Stimulated activated CD8-positive, alpha-beta memory T cell treated with anti-CD3 and anti-CD28 coated beads, Interleukin-15, amount 100 ng/mL, for 4 hours (primary cell): ENCODE results near the gene A3GALT2.

Experiments used
- DNase-seq, 2 donors: peaks; one replicate each; pipeline ENCODE4 v3.0.0-alpha.2; 2020; ENCODE audit warnings: low read depth in 2 of 2

A3GALT2 gene

DNA sequence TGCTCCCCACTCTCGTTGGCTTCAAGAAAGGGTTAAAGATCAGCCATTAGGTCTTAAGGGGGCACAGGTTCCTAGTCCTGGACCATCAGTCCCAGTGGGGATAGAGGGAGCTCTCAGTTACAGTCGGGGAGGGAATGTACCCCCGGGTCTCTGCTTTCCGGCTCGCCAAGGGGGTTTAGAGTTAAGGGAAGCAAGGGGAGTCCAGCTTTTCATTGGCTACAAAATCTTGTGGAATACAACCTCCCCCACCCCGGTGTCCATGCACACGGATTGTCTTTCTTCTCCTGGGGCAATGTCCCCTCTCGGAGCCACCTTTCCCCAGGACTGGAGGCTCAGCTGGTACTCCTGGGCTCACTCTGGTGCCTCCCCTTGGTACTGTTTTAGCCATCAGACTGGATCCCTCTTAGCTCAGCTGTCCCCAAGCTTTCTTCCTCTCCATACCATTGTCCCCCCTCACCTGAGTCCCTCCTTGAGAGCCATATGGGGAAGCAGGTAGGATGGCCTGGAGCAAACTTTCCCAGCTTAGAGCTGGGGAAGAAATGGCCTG is at the start of gene A3GALT2:
A3GALT2 (minus strand) TSS at position 480 of the 547 bp plus-strand sequence; CDS start at position 480, 0 bp downstream.
- DNase-seq: no peak

DNA sequence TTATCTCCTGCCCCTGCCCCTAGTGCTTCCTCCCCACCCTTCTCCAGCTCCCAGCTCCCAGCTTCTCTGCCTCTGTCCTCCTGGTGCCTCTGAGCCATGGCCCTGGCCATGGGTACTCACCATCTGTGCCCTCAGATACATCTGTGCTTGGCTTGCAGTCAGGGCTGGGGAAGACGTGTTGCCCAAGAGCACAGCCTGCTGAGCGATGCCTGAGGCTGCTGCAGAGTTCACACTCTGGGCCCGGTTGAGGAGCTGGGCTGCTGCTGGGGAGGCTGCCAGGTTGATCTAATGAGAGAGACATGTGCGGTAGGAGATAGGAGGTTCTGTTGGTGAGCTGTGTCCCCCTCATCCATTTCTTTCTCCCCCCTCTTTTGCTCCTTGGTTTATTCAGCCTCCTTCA is 49.4 kb upstream of the A3GALT2 start:
- DNase-seq: no peak

DNA sequence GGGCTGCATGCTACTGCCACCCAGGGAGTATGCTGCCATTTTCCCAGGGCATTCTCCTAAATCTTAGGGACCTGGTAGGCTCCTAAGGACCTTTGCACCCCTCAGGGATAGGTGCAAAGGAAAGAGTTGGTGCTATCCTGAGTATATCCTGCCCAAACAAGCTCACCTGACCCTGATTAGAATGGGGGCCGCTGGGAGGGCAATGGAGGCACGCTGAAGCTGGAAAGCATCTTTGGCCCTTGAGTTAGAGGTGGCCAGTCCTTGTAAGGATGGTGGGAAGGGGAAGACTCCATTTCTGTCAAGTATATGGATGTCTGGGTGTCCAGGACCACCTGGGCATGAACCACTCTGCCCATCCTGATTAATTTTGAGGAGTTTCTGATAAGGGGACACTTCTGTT is 48.9 kb upstream of the A3GALT2 start:
- no peak for DNase-seq

DNA sequence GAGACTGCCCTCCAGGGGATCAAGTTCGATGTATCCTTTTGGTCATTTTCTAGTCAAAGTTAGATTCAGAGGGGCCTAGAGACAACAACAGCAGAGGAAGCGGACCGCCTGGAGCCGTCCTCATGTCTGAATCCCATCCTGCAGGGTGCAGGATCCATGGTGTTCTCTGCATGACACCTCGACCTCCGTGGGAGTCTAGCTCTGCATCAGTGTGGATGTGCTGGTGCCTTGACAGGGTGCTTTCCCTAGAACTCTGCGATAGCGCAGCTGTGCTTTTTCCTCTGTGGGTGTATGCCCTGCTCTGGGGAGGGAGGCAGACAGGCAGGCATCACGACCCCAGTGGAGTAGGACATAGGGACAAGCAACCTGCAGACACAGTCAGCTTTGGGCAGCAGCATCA is 48.2 kb upstream of the A3GALT2 start:
- no peak for DNase-seq

GRCh38 chr1:33368431-33368830 is 47.5 kb upstream of the A3GALT2 start:
- no peak for DNase-seq

GRCh38 chr1:33367485-33368405 is 46.8 kb upstream of the A3GALT2 start:
- peak; percentile 52 to 66 for DNase-seq

GRCh38 chr1:33366762-33367484 is 46.0 kb upstream of the A3GALT2 start:
- DNase-seq: no peak

GRCh38 chr1:33365560-33365997 is 44.7 kb upstream of the A3GALT2 start:
- DNase-seq: no peak

DNA sequence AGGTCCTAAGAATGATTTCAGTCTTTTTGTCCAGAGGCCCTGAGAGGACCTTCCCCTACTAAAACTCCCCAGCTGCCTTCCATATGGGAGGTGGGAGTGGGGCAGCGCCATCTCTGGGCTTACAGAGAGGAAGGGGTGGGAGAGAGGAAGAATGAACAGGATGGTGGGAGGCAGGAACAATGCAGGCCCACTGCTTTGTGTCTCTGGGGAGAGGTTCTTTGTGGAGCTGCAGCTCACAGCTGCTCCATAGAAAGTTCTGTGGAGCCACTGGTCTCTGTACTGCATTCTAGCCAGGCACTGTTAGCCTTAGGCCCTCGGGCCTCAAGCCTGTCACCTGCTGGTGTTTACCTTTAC is 43.6 kb upstream of the A3GALT2 start:
- no peak for DNase-seq

DNA sequence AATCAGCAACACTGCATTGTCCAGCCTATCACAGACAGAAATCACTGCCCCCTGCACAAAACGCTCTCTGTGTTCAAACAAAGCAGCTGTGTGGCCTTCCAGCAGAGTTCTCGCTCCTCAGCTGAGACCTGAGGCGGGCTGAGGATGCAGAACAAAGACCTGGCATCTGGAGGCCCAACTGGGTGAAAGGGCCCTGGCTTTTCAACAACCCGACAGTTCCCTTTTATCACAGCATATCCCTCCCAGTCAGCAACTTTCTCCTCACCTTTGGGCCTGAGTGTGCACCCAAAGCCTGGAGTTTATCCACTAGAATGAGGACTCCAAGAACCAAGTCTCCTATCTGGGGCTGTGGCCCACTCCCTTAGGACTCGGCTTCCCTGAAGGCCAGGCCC is 42.6 kb upstream of the A3GALT2 start:
- no peak for DNase-seq

DNA sequence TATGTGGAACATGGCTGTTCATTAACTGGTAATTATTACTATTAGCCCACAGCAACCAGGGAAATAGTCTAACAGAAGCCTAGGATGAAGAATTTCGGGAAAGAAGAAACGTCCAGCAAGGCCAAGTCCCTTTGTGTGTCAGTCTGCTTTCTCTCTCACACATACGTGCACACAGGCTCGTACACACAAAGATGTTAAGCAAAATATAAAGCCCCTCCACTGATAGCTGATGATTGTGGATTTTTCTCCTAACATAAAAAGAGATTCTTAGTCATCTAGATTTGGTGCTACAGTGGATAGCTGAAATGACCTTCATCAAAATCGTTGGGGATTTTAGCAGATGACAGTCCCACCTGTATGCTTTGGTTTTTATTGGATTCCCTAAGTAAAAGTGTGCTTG is 42.1 kb upstream of the A3GALT2 start:
- no peak for DNase-seq

- no peak for DNase-seq
These were observed 40.8 kb upstream of the A3GALT2 start for GRCh38 chr1:33361532-33362235.

DNA sequence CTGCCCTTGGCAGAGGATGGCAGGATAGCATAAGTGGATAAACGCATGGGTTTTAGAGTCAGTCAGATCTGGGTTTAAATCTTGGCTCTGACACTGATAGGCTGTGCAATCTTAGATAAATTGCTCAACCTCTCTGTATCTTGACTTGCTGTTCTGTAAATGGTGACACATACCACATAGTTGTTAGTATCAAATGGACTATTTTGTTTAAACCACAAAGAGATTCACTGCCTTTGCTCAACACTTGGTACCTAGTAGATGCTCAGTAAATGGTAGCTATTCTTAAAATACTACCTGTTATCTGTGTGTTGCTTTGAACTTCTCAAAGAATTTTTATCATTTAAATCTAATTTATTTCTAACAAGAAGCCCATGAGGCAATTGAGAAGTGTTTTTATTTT is 39.5 kb upstream of the A3GALT2 start:
- no peak for DNase-seq

- DNase-seq: no peak
These were observed 39.0 kb upstream of the A3GALT2 start for GRCh38 chr1:33359931-33360330.

DNA sequence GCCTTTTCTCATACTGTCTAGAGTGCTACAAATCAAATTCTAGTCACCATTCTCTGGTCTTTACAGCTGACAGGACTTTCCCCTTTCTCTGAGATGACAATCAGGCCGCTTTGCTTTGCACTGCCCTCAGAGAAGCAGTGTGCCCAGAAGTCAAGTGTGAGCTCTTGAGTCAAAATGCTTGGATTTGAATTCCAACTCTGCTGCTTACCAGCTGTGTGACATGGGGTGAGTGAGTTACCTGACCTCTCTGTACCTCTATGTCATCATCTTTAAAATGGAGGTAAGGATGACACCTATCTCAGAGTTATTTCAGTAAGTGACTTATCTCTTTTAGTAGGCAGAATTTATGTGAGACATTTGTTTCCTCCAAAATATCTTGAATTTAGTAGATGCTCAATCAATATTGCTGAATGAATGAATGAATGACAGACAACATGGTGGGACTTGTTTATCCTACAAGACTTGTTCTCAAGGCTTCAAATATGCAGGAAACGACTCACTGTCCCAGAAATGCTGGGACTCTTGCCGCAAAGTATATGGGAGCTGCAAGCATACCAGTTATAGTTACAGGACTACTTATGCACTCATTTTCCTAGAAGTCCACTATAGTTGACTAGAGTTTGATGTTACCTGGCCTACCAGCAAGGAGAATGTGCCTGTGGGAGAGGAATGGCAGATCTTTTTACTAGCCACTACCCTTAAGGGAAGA is 38.1 kb upstream of the A3GALT2 start:
- no peak for DNase-seq

- no peak for DNase-seq
These were observed 37.4 kb upstream of the A3GALT2 start for GRCh38 chr1:33358114-33358794.

- DNase-seq: no peak
These were observed 36.2 kb upstream of the A3GALT2 start for GRCh38 chr1:33357099-33357498.

DNA sequence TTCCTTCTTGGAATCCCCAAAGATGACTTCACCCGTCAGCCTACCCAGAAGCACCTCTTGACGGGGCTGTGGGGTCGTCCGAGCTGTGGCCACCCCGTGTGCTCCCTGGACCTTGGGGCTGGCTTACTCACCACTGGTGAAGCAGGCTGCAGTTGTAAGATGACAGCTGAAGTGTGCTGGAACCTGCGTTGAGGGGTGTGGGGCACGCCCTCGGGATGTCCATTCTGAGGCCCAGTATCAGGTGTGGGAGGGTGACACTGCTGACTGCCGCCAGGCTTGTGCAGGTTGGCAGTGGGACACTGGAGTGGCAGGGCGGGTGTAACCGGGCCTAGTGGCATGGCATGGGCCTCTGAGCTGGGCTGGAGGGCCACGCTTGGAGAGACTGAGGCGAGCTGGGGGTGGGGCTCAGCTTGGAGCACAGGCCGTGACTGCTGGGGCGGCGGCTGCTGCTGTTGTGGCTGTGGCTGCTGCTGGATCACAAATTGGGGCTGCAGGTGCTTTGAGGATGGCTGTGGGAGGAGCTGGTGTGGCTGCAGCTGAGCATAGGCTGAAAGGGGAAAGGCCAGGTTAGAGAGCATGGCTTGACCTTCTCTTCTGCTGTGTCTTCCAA is 33.9 kb upstream of the A3GALT2 start:
- DNase-seq: no peak

GRCh38 chr1:33353531-33353930 is 32.6 kb upstream of the A3GALT2 start:
- DNase-seq: no peak

DNA sequence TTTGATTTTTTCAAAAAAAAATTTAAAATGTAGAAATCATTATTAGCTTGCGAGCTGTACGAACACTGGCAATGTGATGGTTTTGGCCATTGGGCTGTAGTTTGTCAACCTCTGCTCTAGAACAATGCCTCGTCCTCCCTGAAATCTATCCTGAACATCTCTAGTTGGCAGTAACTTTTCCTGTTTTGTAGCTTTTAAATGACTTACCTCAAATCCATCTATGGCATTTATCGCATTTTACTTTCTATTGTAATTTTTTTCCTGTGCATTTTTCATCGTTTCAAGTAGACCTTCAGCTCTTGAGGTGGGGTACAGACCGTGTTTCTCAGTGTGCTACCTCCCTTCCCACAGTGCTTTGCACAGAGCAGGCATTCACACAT is 30.4 kb upstream of the A3GALT2 start:
- DNase-seq: no peak
